SH-SY5Y (cell line): Measurements from ENCODE around the gene NEO1.

Experiments used
- GATA2 ChIP-seq: IDR thresholded peaks from 2 replicates; pipeline ENCODE4 v1.6.1; 2011; ENCODE audit warnings: mild to moderate bottlenecking, low read depth, low read length
- GATA3 ChIP-seq: IDR thresholded peaks from 2 replicates; pipeline ENCODE4 v1.6.1; 2011; ENCODE audit warnings: low read depth, mild to moderate bottlenecking, low read length, moderate library complexity

NEO1 gene

GRCh38 chr15:73321496-73322450 is 269.5 kb downstream of the NEO1 start:
- TF ChIP-seq GATA3 (no peak), GATA2 (no peak)

GRCh38 chr15:73322665-73323373 is 270.6 kb downstream of the NEO1 start:
- TF ChIP-seq GATA2 (no peak), GATA3 (no peak)

- TF ChIP-seq GATA2 (no peak), GATA3 (no peak)
These were observed 271.2 kb downstream of the NEO1 start for GRCh38 chr15:73323374-73323955.

- TF ChIP-seq GATA3 (no peak), GATA2 (no peak)
These were observed 271.7 kb downstream of the NEO1 start for GRCh38 chr15:73323956-73324355.

- TF ChIP-seq GATA3: no peak
- no peak for TF ChIP-seq GATA2
These were observed 272.4 kb downstream of the NEO1 start for GRCh38 chr15:73324496-73325170.

- no peak for TF ChIP-seq GATA3
- no peak for TF ChIP-seq GATA2
These were observed 273.1 kb downstream of the NEO1 start for GRCh38 chr15:73325191-73325861.

- no peak for TF ChIP-seq GATA2
- no peak for TF ChIP-seq GATA3
These were observed 273.9 kb downstream of the NEO1 start for GRCh38 chr15:73326157-73326556.

- TF ChIP-seq GATA3: no peak
- no peak for TF ChIP-seq GATA2
These were observed 276.0 kb downstream of the NEO1 start for GRCh38 chr15:73328149-73328820.

GRCh38 chr15:73328981-73329380 is 276.7 kb downstream of the NEO1 start:
- TF ChIP-seq GATA2 (no peak), GATA3 (no peak)

- TF ChIP-seq GATA2 (no peak), GATA3 (no peak)
These were observed 277.4 kb downstream of the NEO1 start for GRCh38 chr15:73329501-73330200.

- no peak for TF ChIP-seq GATA2
These were observed 278.2 kb downstream of the NEO1 start for GRCh38 chr15:73330206-73331051.

GRCh38 chr15:73331501-73331900 is 279.2 kb downstream of the NEO1 start:
- no peak for TF ChIP-seq GATA3
- no peak for TF ChIP-seq GATA2
